NCI-H146 (cell line): ENCODE results near the gene COLQ.
"Not testable (repeated sequence)": the region's sequence is repeated elsewhere in the genome, so short reads cannot be mapped to it uniquely, and the experiment has no call there.

Source experiments
- DNase-seq: peaks from one replicate; lab custom pipeline; 2025; lab: John Stamatoyannopoulos, UW

COLQ gene

GRCh38 chr3:15490158-15490557, 31.3 kb downstream of the COLQ start:
- DNase-seq: no peak

- no peak for DNase-seq
Observed at GRCh38 chr3:15488002-15488401, 33.5 kb downstream of the COLQ start.

GRCh38 chr3:15486979-15487378, 34.5 kb downstream of the COLQ start:
- DNase-seq: no peak

- DNase-seq: no peak
Observed at GRCh38 chr3:15486020-15486419, 35.5 kb downstream of the COLQ start.

GRCh38 chr3:15484551-15484950, 37.0 kb downstream of the COLQ start:
- not testable (repeated sequence) for DNase-seq

- no peak for DNase-seq
Observed at GRCh38 chr3:15479400-15480224, 41.9 kb downstream of the COLQ start.

- no peak for DNase-seq
Observed at GRCh38 chr3:15478640-15478979, 42.9 kb downstream of the COLQ start.

GRCh38 chr3:15477951-15478639, 43.4 kb downstream of the COLQ start:
- DNase-seq: peak; percentile 35

- DNase-seq: no peak
Observed at GRCh38 chr3:15476378-15476777, 45.1 kb downstream of the COLQ start.

GRCh38 chr3:15475161-15475560, 46.3 kb downstream of the COLQ start:
- no peak for DNase-seq

- no peak for DNase-seq
Observed at GRCh38 chr3:15471861-15472260, 49.6 kb downstream of the COLQ start.

GRCh38 chr3:15470849-15471248, 50.7 kb downstream of the COLQ start:
- no peak for DNase-seq

GRCh38 chr3:15470261-15470660, 51.2 kb downstream of the COLQ start:
- no peak for DNase-seq

- no peak for DNase-seq
Observed at GRCh38 chr3:15467227-15468181, 54.0 kb downstream of the COLQ start.

GRCh38 chr3:15465876-15466585, 55.5 kb downstream of the COLQ start:
- no peak for DNase-seq

- no peak for DNase-seq
Observed at GRCh38 chr3:15462451-15462850, 59.1 kb downstream of the COLQ start.

GRCh38 chr3:15460891-15461531, 60.5 kb downstream of the COLQ start:
- no peak for DNase-seq

GRCh38 chr3:15458212-15458780, 63.2 kb downstream of the COLQ start:
- DNase-seq: no peak

- DNase-seq: not testable (repeated sequence)
Observed at GRCh38 chr3:15456915-15457314, 64.6 kb downstream of the COLQ start.

- DNase-seq: no peak
Observed at GRCh38 chr3:15456321-15456720, 65.2 kb downstream of the COLQ start.

GRCh38 chr3:15455756-15456155, 65.8 kb downstream of the COLQ start:
- DNase-seq: no peak
